ENCODE measurements around the gene GAGE2A.

The GAGE2A gene

DNA sequence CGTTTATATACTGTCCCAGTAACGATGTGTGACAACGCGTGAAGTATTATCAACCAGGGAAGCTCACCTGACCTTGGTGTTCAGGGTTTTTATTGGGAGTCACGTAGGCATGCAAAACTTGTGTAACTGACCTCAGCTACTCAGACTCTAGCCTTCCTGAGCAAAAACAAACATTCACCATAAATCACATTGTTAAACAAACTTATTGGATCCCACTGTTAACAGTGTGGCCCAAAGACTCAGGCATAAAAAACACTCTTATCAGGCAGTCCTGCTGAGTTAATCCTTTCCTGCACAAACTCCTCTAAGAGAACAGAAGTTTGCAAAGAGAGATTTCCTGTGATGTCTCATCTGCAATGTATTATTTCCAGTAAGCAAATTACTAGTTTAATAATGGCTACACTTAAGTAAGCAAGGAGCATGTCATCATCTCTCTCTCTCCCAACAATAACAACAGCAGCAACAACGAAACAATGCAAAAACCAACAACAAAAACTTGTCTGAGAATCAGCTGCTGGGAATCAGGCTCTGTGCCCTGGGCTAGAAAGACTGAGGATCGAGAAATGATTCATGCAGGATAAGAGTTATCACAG, 21.5 kb downstream of the GAGE2A start:
- H3K9me3 ChIP-seq (ENCODE audit: severe bottlenecking) = no peaks in the 10 kb centered on the region
- TF ChIP-seq, protein P1, sequence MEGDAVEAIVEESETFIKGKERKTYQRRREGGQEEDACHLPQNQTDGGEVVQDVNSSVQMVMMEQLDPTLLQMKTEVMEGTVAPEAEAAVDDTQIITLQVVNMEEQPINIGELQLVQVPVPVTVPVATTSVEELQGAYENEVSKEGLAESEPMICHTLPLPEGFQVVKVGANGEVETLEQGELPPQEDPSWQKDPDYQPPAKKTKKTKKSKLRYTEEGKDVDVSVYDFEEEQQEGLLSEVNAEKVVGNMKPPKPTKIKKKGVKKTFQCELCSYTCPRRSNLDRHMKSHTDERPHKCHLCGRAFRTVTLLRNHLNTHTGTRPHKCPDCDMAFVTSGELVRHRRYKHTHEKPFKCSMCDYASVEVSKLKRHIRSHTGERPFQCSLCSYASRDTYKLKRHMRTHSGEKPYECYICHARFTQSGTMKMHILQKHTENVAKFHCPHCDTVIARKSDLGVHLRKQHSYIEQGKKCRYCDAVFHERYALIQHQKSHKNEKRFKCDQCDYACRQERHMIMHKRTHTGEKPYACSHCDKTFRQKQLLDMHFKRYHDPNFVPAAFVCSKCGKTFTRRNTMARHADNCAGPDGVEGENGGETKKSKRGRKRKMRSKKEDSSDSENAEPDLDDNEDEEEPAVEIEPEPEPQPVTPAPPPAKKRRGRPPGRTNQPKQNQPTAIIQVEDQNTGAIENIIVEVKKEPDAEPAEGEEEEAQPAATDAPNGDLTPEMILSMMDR (IDR thresholded peaks at IDR 0.05; ENCODE audit: poor library complexity, severe bottlenecking) = no peak

DNA sequence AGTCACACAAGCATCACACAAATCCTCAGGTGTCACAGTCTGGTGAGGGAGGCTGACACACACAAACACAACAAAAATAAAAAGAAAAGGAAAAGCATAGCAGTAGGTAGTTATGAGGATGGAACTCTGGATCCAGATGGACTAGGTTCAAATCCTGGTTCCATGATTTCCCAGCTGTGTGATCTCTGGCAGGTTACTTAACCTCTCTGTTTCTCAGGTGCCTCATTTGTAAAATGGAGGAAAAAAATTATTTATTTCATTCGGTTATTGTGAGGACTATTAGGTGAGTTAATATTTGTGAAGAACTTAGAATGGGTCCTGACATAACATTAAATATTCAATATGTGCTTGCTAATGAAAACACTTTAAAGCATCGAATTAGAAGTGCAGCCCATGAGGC, 29.3 kb downstream of the GAGE2A start:
- no peaks in the 10 kb centered on the region for H3K4me1 ChIP-seq (ENCODE audit: insufficient read depth, poor library complexity, severe bottlenecking)
- no peaks in the 10 kb centered on the region for H3K9me3 ChIP-seq (ENCODE audit: severe bottlenecking)
- DNase-seq (ENCODE audit: low spot score) = no peak
- no peaks in the 10 kb centered on the region for H3K36me3 ChIP-seq (ENCODE audit: low read depth)
- no peak overlapping the region for H3K27ac ChIP-seq (ENCODE audit: poor library complexity, severe bottlenecking)
- TF ChIP-seq, protein P1 (IDR thresholded peaks at IDR 0.05; ENCODE audit: poor library complexity, severe bottlenecking) = no peak
- no peaks in the 10 kb centered on the region for H3K27me3 ChIP-seq (ENCODE audit: insufficient read depth, poor library complexity, severe bottlenecking)
- no peak overlapping the region for H3K4me3 ChIP-seq (ENCODE audit: severe bottlenecking)
- no peak for ATAC-seq (ENCODE audit: low read depth)

More for the DNA sequence above, 21.5 kb downstream of the GAGE2A start:
- Histone ChIP-seq H3K27me3 (ENCODE audit: insufficient read depth, poor library complexity, severe bottlenecking) (no peaks in the 10 kb centered on the region), H3K4me1 (ENCODE audit: insufficient read depth, poor library complexity, severe bottlenecking) (no peaks in the 10 kb centered on the region), H3K27ac (ENCODE audit: poor library complexity, severe bottlenecking) (no peak overlapping the region), H3K4me3 (ENCODE audit: severe bottlenecking) (no peak overlapping the region), H3K36me3 (ENCODE audit: low read depth) (no peaks in the 10 kb centered on the region)
- DNase-seq (ENCODE audit: low spot score) (no peak), ATAC-seq (ENCODE audit: low read depth) (no peak)

DNA sequence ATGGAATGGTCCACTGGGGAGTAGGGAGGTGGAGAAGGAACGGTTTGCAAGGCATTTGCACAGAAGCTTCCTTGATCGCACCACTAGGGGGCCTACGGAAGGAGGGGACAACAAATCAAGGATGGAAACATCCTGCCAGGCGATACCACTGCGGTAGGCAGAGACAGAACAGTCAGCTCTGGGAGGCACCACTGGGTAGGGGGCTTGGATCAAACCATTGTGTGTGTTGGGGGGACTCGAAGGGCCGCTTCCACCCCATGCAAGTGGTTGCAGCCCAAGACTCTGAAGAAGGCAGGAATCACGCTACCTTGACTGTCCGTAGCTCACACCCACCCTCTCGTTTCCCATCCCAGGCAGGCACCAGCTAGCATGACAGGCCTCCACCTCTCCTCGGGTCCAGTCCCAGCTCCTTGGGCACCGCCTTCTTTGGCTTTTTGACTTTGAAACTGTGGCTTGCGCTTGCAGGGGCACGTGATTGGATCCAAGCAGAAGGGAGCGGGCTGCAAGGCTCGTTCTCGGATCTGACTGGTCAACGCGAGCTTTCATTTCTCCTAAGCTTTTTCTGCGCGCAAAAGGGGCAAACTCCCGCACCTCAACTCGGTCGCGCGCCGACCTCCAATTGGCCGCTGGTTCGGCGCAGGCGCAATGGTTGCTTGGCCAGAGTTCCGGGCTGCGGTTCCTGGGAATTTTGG, 37.9 kb downstream of the GAGE2A start:
- TF ChIP-seq, protein P1 (IDR thresholded peaks at IDR 0.05; ENCODE audit: poor library complexity, severe bottlenecking) = peak; percentile 31
- DNase-seq (ENCODE audit: low spot score) = no peak

DNA sequence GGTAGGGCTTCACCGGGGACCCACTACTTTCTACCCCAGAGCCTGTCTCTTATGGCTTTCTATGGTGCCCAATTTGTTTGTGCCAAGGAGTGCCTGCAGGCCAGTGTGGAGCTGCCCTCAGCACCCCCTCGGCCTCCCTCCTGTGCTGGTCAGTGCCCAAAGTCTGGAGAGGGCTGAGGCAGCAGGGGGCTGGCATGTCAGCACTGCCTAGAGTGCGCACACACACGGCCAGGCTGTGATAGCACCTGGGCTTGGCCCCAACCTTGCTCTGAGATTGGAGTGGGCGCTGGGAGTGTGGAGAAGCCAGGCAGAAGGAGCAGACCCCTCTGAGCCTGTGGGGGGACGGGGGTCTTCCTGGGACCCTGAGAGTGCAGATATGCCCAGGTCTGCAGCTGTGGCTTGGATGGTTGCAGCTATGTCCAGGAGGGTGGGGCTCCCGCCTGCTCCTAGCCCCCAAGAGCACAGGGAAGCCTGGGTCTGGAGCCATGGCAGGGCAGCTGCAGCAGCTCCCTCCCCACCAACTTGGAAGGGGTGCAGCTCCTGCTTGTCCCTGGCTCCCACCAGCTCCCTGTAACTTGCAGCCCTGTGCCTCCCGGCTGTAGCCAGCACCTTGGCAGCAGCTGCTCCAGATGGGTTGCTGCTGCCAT, 55.8 kb downstream of the GAGE2A start:
- ATAC-seq (ENCODE audit: low read depth) = no peak
- DNase-seq (ENCODE audit: low spot score) = no peak
- no peak overlapping the region for H3K4me3 ChIP-seq (ENCODE audit: severe bottlenecking)
- no peaks in the 10 kb centered on the region for H3K9me3 ChIP-seq (ENCODE audit: severe bottlenecking)
- H3K36me3 ChIP-seq (ENCODE audit: low read depth) = no peaks in the 10 kb centered on the region
- H3K27me3 ChIP-seq (ENCODE audit: insufficient read depth, poor library complexity, severe bottlenecking) = no peaks in the 10 kb centered on the region
- H3K4me1 ChIP-seq (ENCODE audit: insufficient read depth, poor library complexity, severe bottlenecking) = no peaks in the 10 kb centered on the region
- TF ChIP-seq, protein P1 (IDR thresholded peaks at IDR 0.05; ENCODE audit: poor library complexity, severe bottlenecking) = no peak
- H3K27ac ChIP-seq (ENCODE audit: poor library complexity, severe bottlenecking) = no peak overlapping the region

More for the DNA sequence above, 37.9 kb downstream of the GAGE2A start:
- ATAC-seq (ENCODE audit: low read depth) = peak; percentile 48
- no peaks in the 10 kb centered on the region for H3K27me3 ChIP-seq (ENCODE audit: insufficient read depth, poor library complexity, severe bottlenecking)
- H3K36me3 ChIP-seq (ENCODE audit: low read depth) = no peaks in the 10 kb centered on the region
- H3K27ac ChIP-seq (ENCODE audit: poor library complexity, severe bottlenecking) = no peak overlapping the region
- no peaks in the 10 kb centered on the region for H3K9me3 ChIP-seq (ENCODE audit: severe bottlenecking)
- no peaks in the 10 kb centered on the region for H3K4me1 ChIP-seq (ENCODE audit: insufficient read depth, poor library complexity, severe bottlenecking)
- peak overlapping the region; percentile 8 for H3K4me3 ChIP-seq (ENCODE audit: severe bottlenecking)
